Ovary (tissue), 3 donors: ENCODE results near the gene TMEM61.

Experiments
- CTCF ChIP-seq, 3 donors: fragments of 450-650 bp in 2 of 3; fragments of 200-600 bp in 1 of 3; IDR thresholded peaks; one replicate each; pipeline versions ENCODE4 v1.5.1 to v1.8.0; 2016 to 2022; ENCODE audit warnings: antibody characterized with exemption in 3 of 3, mild to moderate bottlenecking in 1 of 3
- POLR2A ChIP-seq: fragments of 450-650 bp; IDR thresholded peaks from one replicate; pipeline ENCODE4 v1.6.1; 2017; ENCODE audit warnings: antibody characterized with exemption, mild to moderate bottlenecking, moderate library complexity
- donor health status: DM: no; HTN: no; CAD: no.

DNA sequence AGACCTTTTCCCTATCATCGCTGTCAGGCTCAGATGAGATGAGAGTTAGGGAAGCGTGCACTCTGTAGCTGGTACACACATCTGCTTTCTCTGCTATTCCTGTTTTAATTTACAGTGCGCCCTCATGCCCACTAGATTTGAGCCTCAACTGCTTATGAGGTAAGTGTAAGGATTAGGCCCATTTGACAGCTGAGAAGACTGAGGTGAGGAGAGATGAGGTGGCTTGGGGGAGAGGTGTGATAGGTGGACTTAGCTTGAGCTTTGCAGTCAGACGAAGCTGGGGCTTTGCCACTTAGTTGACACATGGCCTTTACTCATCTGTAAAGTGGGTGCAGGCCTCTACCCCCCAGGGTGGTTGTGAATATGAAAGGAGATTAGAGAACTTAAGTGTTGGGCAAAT, 8.5 kb downstream of the TMEM61 start:
- no peak for TF ChIP-seq POLR2A
- no peak for TF ChIP-seq CTCF (IDR thresholded peaks at IDR 0.05)
